Endothelial cell (in vitro differentiated cells): ENCODE measurements around the gene CDH23. TPM values are rescaled to one million over a fixed set of nuclear protein-coding genes. Genes with fewer than 3 reads are reported as not detected.
"Not testable (repeated sequence)": the region's sequence is repeated elsewhere in the genome, so short reads cannot be mapped to it uniquely, and the experiment has no call there.

ENCODE experiments used
- DNase-seq: peaks from one replicate; pipeline ENCODE4 v3.0.0; 2021; ENCODE audit warnings: low spot score
- H3K27ac Mint-ChIP-seq: one replicate; pipeline ENCODE4 v1.8.0; 2021; ENCODE audit warnings: mixed read lengths, inconsistent platforms; ENCODE audit not compliant: unreplicated experiment
- H3K27me3 Mint-ChIP-seq: one replicate; pipeline ENCODE4 v1.8.0; 2021; ENCODE audit warnings: mild to moderate bottlenecking, moderate library complexity, mixed read lengths, inconsistent platforms; ENCODE audit not compliant: unreplicated experiment
- H3K36me3 Mint-ChIP-seq: one replicate; pipeline ENCODE4 v1.8.0; 2021; ENCODE audit warnings: mild to moderate bottlenecking, low read depth, mixed read lengths, inconsistent platforms; ENCODE audit not compliant: unreplicated experiment
- H3K4me1 Mint-ChIP-seq: one replicate; pipeline ENCODE4 v1.8.0; 2021; ENCODE audit warnings: mild to moderate bottlenecking, mixed read lengths, inconsistent platforms; ENCODE audit not compliant: unreplicated experiment
- H3K4me3 Mint-ChIP-seq: one replicate; pipeline ENCODE4 v1.8.0; 2021; ENCODE audit warnings: mild to moderate bottlenecking, mixed read lengths, inconsistent platforms; ENCODE audit not compliant: unreplicated experiment
- H3K9me3 Mint-ChIP-seq: one replicate; pipeline ENCODE4 v1.8.0; 2021; ENCODE audit warnings: mixed read lengths, inconsistent platforms; ENCODE audit not compliant: unreplicated experiment
- CTCF ChIP-seq: fragments of 200-600 bp; sonication (generic); IDR thresholded peaks from one replicate; pipeline ENCODE4 v1.5.0; 2021; ENCODE audit warnings: antibody characterized with exemption; ENCODE audit not compliant: unreplicated experiment
- total RNA-seq: library from RNA; stranded (reverse); fragmentation: NEBNext Ultra II Directional; extraction: Animal tissue kit (Norgen Biotek cat#: 25700); gene quantifications from one replicate; pipeline ENCODE4 v1.2.1, GENCODE V29; 2021; ENCODE audit not compliant: unreplicated experiment

Gene CDH23
- total RNA-seq, 1 donor from 2014 or later, result 0.54 TPM

DNA sequence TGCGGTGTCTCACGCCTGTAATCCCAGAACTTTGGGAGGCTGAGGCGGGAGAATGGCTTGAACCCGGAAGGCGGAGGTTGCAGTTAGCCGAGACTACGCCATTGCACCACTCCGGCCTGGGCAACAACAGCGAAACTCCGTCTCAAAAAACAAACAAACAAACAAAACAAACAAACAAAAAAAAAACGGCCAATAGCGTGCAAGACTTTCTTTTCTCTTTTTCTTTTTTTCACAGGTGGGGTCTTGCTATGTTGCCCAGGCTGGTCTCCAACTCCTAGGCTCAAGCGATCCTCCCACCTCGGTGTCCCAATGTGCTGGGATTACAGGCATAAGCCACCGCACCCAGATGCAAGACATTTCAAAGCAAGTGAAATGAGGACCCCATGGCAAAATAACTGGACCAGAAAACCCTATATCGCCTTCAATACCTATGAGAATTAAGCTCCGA lies 452.8 kb downstream of the CDH23 start:
- H3K27me3 Mint-ChIP-seq, result peaks cover 10% of the 10 kb centered on the region
- H3K27ac Mint-ChIP-seq, result peak overlapping the region; percentile 96
- peaks cover 21% of the 10 kb centered on the region for H3K4me1 Mint-ChIP-seq
- H3K4me3 Mint-ChIP-seq, result peak overlapping the region; percentile 97
- no peak for DNase-seq
- H3K36me3 Mint-ChIP-seq, result peaks cover 4% of the 10 kb centered on the region
- TF ChIP-seq CTCF, result no peak
- H3K9me3 Mint-ChIP-seq, result no peaks in the 10 kb centered on the region

GRCh38 chr10:71850021-71850742 lies 453.5 kb downstream of the CDH23 start:
- no peak for TF ChIP-seq CTCF
- Mint-ChIP-seq H3K4me3 (peak overlapping the region; percentile 97), H3K27me3 (peaks cover 10% of the 10 kb centered on the region), H3K4me1 (peaks cover 21% of the 10 kb centered on the region), H3K27ac (peak overlapping the region; percentile 96), H3K36me3 (peaks cover 4% of the 10 kb centered on the region), H3K9me3 (no peaks in the 10 kb centered on the region)
- no peak for DNase-seq

DNA sequence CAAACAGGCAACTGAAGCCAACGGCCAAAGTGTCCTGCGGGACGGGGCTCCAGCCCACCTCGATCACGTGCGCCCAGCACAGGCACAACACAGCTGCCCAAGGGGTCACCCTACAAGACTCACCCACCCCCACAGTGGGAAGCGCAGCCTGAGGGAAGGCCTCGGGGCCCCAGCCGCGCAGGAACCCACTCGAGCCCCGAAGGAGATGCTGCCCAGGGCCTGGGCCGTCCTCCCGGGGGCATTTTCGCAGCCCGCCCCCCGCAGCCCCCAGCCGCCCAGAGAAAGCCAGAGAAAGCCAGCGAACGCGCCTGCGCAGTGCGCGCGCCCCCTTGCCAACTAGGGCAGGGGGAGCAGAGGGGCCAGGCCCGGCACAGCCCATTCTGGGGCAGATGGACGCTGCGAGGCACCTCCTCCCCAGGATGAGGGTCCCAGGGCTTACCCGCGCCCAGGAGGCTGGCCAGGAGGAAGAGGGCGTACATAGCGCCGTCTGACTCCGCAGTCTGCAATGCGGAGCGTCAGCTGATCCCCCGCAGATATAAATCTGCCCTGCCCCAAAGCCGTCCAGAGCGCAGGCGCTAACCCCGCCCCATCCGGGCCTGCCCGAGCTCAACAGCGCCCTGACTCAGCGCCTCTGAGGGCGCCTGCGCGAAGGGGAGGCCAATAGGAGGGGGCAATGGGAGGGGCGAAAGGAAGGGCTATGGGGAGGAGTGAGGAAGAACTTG lies 454.2 kb downstream of the CDH23 start, which contains the start of gene PSAP:
Gene PSAP, minus strand, starts transcription at position 509 of the 722 bp plus-strand sequence. Its CDS starts 30 bp downstream, at position 479.
- H3K9me3 Mint-ChIP-seq, result no peaks in the 10 kb centered on the region
- H3K27me3 Mint-ChIP-seq, result peaks cover 10% of the 10 kb centered on the region
- peaks cover 4% of the 10 kb centered on the region for H3K36me3 Mint-ChIP-seq
- TF ChIP-seq CTCF, result no peak
- peak within 1 kb of the TSS; percentile 97 for H3K4me3 Mint-ChIP-seq
- peaks cover 21% of the 10 kb centered on the region for H3K4me1 Mint-ChIP-seq
- peak; percentile 99 for DNase-seq
- peak within 1 kb of the TSS; percentile 96 for H3K27ac Mint-ChIP-seq

- not testable (repeated sequence) for H3K36me3 Mint-ChIP-seq, DNase-seq, H3K9me3 Mint-ChIP-seq
- Mint-ChIP-seq H3K4me1 (peaks cover 21% of the 10 kb centered on the region), H3K27ac (peak overlapping the region; percentile 57), H3K4me3 (peak overlapping the region; percentile 97), H3K27me3 (peaks cover 10% of the 10 kb centered on the region)
Observed at GRCh38 chr10:71851465-71852095, 454.9 kb downstream of the CDH23 start.

DNA sequence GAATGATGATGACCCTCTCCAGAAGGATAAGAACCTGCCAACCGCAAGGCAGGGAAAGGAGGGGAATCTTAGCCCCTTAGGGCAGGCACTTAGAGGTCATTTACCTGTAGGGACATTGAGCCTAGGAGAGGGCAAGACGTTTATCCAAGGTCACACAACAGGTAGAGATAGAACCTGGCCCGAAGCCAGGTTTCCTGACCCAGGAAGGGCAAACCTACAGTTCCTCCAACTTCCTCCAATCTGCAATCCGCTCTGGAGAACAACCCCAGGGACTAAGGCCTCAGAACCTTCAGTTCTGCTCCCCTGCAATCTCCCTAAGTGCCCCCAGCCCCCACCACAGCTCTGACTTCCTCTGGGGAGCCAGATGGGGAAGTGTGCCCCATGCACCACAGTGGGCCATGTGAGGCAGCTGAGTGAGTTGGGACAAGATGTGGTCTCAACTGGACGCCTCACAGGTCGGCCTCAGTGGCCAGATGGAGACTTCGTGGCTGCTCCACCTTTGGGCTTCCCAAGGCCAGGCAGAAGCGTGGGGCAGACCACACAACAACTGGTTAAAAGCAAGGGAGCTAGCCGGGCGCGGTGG lies 455.7 kb downstream of the CDH23 start:
- no peak overlapping the region for H3K27ac Mint-ChIP-seq
- H3K36me3 Mint-ChIP-seq, result no peaks in the 10 kb centered on the region
- peaks cover 10% of the 10 kb centered on the region for H3K27me3 Mint-ChIP-seq
- H3K4me3 Mint-ChIP-seq, result no peak overlapping the region
- no peak for TF ChIP-seq CTCF
- DNase-seq, result no peak
- no peaks in the 10 kb centered on the region for H3K9me3 Mint-ChIP-seq
- H3K4me1 Mint-ChIP-seq, result peaks cover 21% of the 10 kb centered on the region
